ENCODE measurements around the gene ID1.

The ID1 gene

GRCh38 chr20:31568041-31568731 lies 36.9 kb upstream of the ID1 start:
- Mint-ChIP-seq H3K36me3 (ENCODE audit: low read depth) (peaks cover 13% of the 10 kb centered on the region), H3K4me1 (peaks cover 42% of the 10 kb centered on the region), H3K4me3 (no peak overlapping the region), H3K27ac (peak overlapping the region; percentile 94), H3K27me3 (ENCODE audit: low read depth, poor library complexity) (peaks cover 2% of the 10 kb centered on the region), H3K9me3 (no peaks in the 10 kb centered on the region)
- TF ChIP-seq, protein P1, sequence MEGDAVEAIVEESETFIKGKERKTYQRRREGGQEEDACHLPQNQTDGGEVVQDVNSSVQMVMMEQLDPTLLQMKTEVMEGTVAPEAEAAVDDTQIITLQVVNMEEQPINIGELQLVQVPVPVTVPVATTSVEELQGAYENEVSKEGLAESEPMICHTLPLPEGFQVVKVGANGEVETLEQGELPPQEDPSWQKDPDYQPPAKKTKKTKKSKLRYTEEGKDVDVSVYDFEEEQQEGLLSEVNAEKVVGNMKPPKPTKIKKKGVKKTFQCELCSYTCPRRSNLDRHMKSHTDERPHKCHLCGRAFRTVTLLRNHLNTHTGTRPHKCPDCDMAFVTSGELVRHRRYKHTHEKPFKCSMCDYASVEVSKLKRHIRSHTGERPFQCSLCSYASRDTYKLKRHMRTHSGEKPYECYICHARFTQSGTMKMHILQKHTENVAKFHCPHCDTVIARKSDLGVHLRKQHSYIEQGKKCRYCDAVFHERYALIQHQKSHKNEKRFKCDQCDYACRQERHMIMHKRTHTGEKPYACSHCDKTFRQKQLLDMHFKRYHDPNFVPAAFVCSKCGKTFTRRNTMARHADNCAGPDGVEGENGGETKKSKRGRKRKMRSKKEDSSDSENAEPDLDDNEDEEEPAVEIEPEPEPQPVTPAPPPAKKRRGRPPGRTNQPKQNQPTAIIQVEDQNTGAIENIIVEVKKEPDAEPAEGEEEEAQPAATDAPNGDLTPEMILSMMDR (IDR thresholded peaks at IDR 0.05): no peak
- DNase-seq: no peak

- H3K4me1 Mint-ChIP-seq: peaks cover 48% of the 10 kb centered on the region
- H3K4me3 Mint-ChIP-seq: no peak overlapping the region
- H3K36me3 Mint-ChIP-seq (ENCODE audit: low read depth): peaks cover 12% of the 10 kb centered on the region
- peaks cover 2% of the 10 kb centered on the region for H3K27me3 Mint-ChIP-seq (ENCODE audit: low read depth, poor library complexity)
- TF ChIP-seq, protein P1 (IDR thresholded peaks at IDR 0.05): no peak
- H3K27ac Mint-ChIP-seq: peak overlapping the region; percentile 86
- DNase-seq: no peak
- no peaks in the 10 kb centered on the region for H3K9me3 Mint-ChIP-seq
These were observed 36.3 kb upstream of the ID1 start for GRCh38 chr20:31568773-31569162.

GRCh38 chr20:31569163-31570020 lies 35.7 kb upstream of the ID1 start:
- TF ChIP-seq, protein P1 (IDR thresholded peaks at IDR 0.05): peak; percentile 82
- peak; percentile 76 for DNase-seq
- Mint-ChIP-seq H3K4me1 (peaks cover 54% of the 10 kb centered on the region), H3K36me3 (ENCODE audit: low read depth) (peaks cover 7% of the 10 kb centered on the region), H3K27me3 (ENCODE audit: low read depth, poor library complexity) (peaks cover 2% of the 10 kb centered on the region), H3K4me3 (no peak overlapping the region), H3K9me3 (no peaks in the 10 kb centered on the region), H3K27ac (peak overlapping the region; percentile 86)

- Mint-ChIP-seq H3K27ac (no peak overlapping the region), H3K36me3 (ENCODE audit: low read depth) (peaks cover 5% of the 10 kb centered on the region), H3K4me1 (peaks cover 54% of the 10 kb centered on the region), H3K27me3 (ENCODE audit: low read depth, poor library complexity) (peaks cover 2% of the 10 kb centered on the region), H3K9me3 (no peaks in the 10 kb centered on the region), H3K4me3 (no peak overlapping the region)
- no peak for DNase-seq
- TF ChIP-seq, protein P1 (IDR thresholded peaks at IDR 0.05): no peak
These were observed 35.0 kb upstream of the ID1 start for GRCh38 chr20:31570021-31570463.

GRCh38 chr20:31570735-31571617 lies 34.1 kb upstream of the ID1 start:
- H3K36me3 Mint-ChIP-seq (ENCODE audit: low read depth): no peaks in the 10 kb centered on the region
- TF ChIP-seq, protein P1 (IDR thresholded peaks at IDR 0.05): no peak
- H3K9me3 Mint-ChIP-seq: no peaks in the 10 kb centered on the region
- peaks cover 2% of the 10 kb centered on the region for H3K27me3 Mint-ChIP-seq (ENCODE audit: low read depth, poor library complexity)
- H3K4me1 Mint-ChIP-seq: peaks cover 56% of the 10 kb centered on the region
- H3K27ac Mint-ChIP-seq: no peak overlapping the region
- DNase-seq: no peak
- H3K4me3 Mint-ChIP-seq: peak overlapping the region; percentile 49
